BJ (cell line): ENCODE measurements around the gene IGSF6. TPM values are rescaled to one million over a fixed set of nuclear protein-coding genes. Genes with fewer than 3 reads are reported as not detected.

Source experiments
- CTCF ChIA-PET: fragments of 350-600 bp; formaldehyde crosslinking; extraction: SDS; loops from one replicate; lab custom pipeline; 2021; ENCODE audit warnings: antibody characterized with exemption, inconsistent platforms; lab: Yijun Ruan, JAX
- POLR2A ChIA-PET: fragments of 300-600 bp; sonication (Branson Sonifier 250); formaldehyde crosslinking; extraction: SDS; loops from one replicate; lab custom pipeline; 2021; ENCODE audit warnings: antibody characterized with exemption; lab: Charles Lee
- DNase-seq: peaks from one replicate; pipeline ENCODE4 v3.0.0-alpha.2; 2011; ENCODE audit warnings: low read depth
- H3K27me3 ChIP-seq: 2 replicates; pipeline ENCODE4 v1.6.0; 2011; ENCODE audit warnings: low read length; ENCODE audit not compliant: control insufficient read depth, insufficient read depth
- H3K36me3 ChIP-seq: 2 replicates; pipeline ENCODE4 v1.5.1; 2011; ENCODE audit warnings: low read length; ENCODE audit not compliant: control insufficient read depth, insufficient read depth
- H3K4me3 ChIP-seq: 2 replicates; pipeline ENCODE4 v1.5.1; 2011; ENCODE audit warnings: low read depth, mild to moderate bottlenecking, control low read depth, low read length
- CTCF ChIP-seq: IDR thresholded peaks from 2 replicates; pipeline ENCODE4 v1.5.1; 2011; ENCODE audit warnings: low read depth, mild to moderate bottlenecking, control low read depth, inconsistent platforms, low read length, moderate library complexity; ENCODE audit not compliant: insufficient read depth
- polyA plus RNA-seq: library from polyadenylated mRNA; depleted of rRNA; stranded (reverse); fragments of >200 nt; gene quantifications from 2 replicates; pipeline ENCODE4 v1.2.3, GENCODE V29; 2011

Gene IGSF6
- polyA plus RNA-seq, 1 experiment, result not detected

GRCh38 chr16:21659124-21659523 is 6.7 kb upstream of the IGSF6 start:
- ChIA-PET CTCF (interaction anchor here (1.6 to 7.7 kb wide), 2 partner anchors 11 to 50 kb away, joined by 3 to 68 read pairs; no protein-coding TSS in a partner anchor), POLR2A (no interaction called here)
- DNase-seq, result no peak
- no peaks in the 10 kb centered on the region for H3K36me3 ChIP-seq
- H3K27me3 ChIP-seq, result no peaks in the 10 kb centered on the region; the same call in 1 of the 2 replicates
- H3K4me3 ChIP-seq, result no peak overlapping the region
- TF ChIP-seq CTCF, result no peak

GRCh38 chr16:21656795-21657768 is 4.7 kb upstream of the IGSF6 start:
- H3K27me3 ChIP-seq, result no peaks in the 10 kb centered on the region
- DNase-seq, result no peak
- no peak overlapping the region for H3K4me3 ChIP-seq
- CTCF ChIA-PET, result interaction anchor here (0.6 to 7.7 kb wide), 28 partner anchors 8 to 1414 kb away, joined by 3 to 68 read pairs (median 4); no protein-coding TSS in a partner anchor
- POLR2A ChIA-PET, result no interaction called here
- H3K36me3 ChIP-seq, result no peaks in the 10 kb centered on the region
- TF ChIP-seq CTCF, result peak; percentile 81

GRCh38 chr16:21654881-21655280 is 2.5 kb upstream of the IGSF6 start:
- ChIA-PET POLR2A (no interaction called here), CTCF (interaction anchor here (0.6 to 7.7 kb wide), 3 partner anchors 11 to 70 kb away, joined by 3 to 68 read pairs (median 3); no protein-coding TSS in a partner anchor)

GRCh38 chr16:21654466-21654865 is 2.1 kb upstream of the IGSF6 start:
- Histone ChIP-seq H3K27me3 (no peaks in the 10 kb centered on the region), H3K4me3 (no peak overlapping the region), H3K36me3 (no peaks in the 10 kb centered on the region)
- no peak for DNase-seq
- ChIA-PET CTCF (interaction anchor here (0.6 to 7.7 kb wide), 3 partner anchors 11 to 70 kb away, joined by 3 to 68 read pairs (median 3); no protein-coding TSS in a partner anchor), POLR2A (no interaction called here)
- no peak for TF ChIP-seq CTCF

More at GRCh38 chr16:21654881-21655280, 2.5 kb upstream of the IGSF6 start:
- no peak for TF ChIP-seq CTCF
- Histone ChIP-seq H3K36me3 (no peaks in the 10 kb centered on the region), H3K4me3 (no peak overlapping the region), H3K27me3 (no peaks in the 10 kb centered on the region)
- no peak for DNase-seq

GRCh38 chr16:21653571-21653970 is 1.2 kb upstream of the IGSF6 start:
- H3K4me3 ChIP-seq, result no peak overlapping the region
- H3K27me3 ChIP-seq, result no peaks in the 10 kb centered on the region
- ChIA-PET CTCF (interaction anchor here (7.7 kb wide), 1 partner anchor 56 kb away, joined by 68 read pairs; no protein-coding TSS in a partner anchor), POLR2A (no interaction called here)
- H3K36me3 ChIP-seq, result peaks cover 1% of the 10 kb centered on the region; the same call in 1 of the 2 replicates
- no peak for TF ChIP-seq CTCF
- DNase-seq, result no peak
